ENCODE data around the gene KCNJ15.

Gene KCNJ15

DNA sequence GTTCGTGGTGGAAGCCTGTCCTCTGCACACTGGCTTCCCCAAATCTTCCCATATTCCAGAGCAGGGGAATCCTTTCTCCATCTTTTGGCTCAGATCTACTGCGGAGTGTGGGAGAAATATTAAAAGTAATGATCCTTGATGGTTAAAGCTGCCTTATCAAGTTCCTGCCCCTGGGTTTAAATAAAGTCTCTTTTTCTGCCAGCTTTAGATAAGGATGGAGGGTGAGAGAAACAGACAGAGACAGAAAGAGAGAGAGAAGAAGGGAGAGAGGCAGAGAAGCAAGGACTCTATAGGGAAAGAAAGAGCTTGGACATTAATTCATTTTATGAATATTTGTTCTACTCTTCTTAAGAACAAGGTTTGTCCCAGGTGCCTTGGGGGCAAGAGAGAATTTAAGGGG lies 98.0 kb downstream of the KCNJ15 start:
- DNase-seq (ENCODE audit: low read depth, low spot score): no peak

DNA sequence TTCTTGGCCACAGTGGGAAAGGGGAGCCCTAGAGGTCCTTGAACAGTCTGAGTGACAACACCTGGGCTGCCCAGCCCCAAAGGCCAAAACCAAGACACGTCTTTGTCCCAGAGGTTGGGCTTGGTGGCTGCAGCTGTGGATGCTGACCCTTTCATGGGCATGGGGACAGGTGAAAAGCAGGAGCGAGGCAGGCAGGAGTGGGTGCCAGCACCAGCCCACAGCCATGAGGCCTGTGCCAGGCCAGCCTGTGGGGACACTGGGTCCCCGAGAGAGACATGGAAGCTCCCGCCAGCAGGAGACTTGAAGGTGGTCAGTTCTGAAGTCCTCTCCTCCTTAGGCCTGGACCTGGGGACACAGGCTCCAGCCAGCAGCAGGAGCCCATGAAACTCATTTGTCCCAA lies 98.6 kb downstream of the KCNJ15 start:
- DNase-seq (ENCODE audit: low read depth, low spot score): no peak

DNA sequence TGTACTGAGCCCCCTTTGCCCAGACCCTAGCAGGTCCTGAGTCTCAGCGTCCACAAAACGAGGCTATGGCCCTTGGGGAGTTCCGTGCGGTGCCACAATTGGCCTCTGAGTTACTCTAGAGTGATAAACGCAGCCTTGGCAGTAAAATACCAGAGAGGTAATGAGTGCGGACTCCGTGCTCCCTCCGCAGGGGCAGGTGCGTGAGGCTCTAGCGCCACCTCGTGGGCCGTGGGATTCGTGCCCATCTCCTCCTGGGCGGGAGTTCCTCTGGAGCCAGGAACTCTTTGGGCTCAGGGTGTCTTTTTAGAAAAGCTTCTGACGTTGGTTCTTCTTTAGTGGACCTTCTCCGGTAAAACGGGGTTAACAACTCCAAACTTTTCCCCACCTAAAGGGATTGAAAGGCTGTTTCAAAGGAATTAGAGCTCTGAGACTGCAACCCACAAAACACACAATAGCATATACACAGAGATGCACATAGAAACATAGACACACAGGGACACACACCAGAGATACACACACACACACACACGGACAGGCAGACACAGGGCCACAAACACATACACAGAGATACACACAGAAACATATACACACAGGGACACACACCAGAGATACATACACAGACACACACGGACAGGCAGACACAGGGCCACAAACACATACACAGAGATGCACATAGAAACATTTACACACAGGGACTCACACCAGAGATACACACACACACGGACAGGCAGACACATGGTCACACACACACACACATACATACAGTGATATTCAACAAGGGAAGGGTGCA lies 99.4 kb downstream of the KCNJ15 start:
- peak; percentile 91 for DNase-seq (ENCODE audit: low read depth, low spot score)

Data from astrocyte of the hippocampus (primary cell).